ENCODE results near the gene NFIB.

NFIB gene

DNA sequence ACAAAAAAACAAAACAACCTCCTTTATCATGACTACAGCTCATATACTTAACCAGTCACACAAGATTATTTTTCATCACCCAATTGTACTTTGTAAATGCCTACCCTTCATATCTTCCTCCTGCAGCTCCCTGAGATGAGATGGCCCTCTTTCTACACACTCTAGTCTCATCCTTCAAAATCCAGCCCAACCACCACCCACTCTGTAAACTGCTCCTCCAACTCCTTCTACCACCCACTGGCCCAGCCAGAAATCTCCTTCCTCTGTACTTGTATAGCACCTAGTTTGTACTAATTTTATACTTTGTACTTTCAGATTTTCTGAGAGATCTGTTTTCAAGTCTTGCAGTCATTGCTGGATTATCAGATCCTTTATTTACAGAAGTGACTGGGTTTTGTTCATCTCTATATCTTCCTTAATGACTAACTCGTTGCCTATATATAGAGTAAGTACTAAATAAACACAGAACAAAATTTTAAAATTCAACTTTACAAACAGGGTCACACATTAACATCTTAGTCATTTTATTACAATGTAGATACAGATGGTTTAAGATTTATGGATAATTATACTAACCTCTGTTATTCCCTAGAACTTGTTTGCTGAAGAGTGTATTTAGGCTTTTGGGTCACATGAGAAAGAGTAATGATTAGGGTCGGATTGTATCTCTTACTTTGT lies 155.7 kb downstream of the NFIB start:
- no peak for DNase-seq (ENCODE audit: low read depth)
- TF ChIP-seq, protein P1, sequence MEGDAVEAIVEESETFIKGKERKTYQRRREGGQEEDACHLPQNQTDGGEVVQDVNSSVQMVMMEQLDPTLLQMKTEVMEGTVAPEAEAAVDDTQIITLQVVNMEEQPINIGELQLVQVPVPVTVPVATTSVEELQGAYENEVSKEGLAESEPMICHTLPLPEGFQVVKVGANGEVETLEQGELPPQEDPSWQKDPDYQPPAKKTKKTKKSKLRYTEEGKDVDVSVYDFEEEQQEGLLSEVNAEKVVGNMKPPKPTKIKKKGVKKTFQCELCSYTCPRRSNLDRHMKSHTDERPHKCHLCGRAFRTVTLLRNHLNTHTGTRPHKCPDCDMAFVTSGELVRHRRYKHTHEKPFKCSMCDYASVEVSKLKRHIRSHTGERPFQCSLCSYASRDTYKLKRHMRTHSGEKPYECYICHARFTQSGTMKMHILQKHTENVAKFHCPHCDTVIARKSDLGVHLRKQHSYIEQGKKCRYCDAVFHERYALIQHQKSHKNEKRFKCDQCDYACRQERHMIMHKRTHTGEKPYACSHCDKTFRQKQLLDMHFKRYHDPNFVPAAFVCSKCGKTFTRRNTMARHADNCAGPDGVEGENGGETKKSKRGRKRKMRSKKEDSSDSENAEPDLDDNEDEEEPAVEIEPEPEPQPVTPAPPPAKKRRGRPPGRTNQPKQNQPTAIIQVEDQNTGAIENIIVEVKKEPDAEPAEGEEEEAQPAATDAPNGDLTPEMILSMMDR (conservative IDR thresholded peaks at IDR 0.05; ENCODE audit: low read length): no peak
- H3K4me3 ChIP-seq (ENCODE audit: low read length): no peak overlapping the region

DNA sequence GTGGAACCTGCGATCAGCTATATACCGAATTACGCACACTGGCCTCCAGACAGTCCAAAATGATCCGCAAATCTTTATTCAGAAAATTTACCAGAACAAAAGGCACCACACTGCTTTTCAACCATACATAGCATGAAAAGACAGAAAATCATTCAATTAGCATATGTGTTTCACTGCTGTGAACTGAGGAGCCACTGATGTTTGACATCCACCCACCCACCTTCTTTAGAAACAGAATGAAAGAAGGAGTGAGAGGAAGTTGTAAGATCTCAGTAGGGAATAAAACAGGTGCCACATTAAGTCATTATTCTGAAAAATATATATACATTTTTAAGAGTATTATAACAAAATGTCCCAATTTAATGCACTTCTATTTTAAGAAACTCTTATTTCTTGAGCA lies 156.8 kb downstream of the NFIB start:
- H3K4me3 ChIP-seq (ENCODE audit: low read length): no peak overlapping the region
- no peak for DNase-seq (ENCODE audit: low read depth)
- TF ChIP-seq, protein P1 (conservative IDR thresholded peaks at IDR 0.05; ENCODE audit: low read length): no peak

DNA sequence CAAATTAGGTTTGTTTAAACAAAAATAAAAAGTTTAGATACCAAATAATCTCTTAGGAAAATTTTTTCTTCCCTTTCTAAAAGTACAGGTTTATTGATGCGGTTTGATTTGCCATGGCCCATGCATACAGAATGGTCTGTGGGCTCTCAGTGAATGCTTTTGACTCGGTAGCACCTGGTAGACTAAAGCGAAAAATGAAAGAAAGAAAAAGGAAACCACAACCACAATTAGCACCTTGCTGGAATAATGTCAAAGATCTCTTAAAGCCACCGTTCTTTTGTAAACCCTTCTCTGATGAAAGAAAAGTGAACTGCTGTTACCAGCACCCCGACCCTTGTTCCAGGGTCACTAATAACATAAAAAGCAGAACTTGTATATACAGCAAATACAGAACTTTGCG lies 157.9 kb downstream of the NFIB start:
- H3K4me3 ChIP-seq (ENCODE audit: low read length): no peak overlapping the region
- DNase-seq (ENCODE audit: low read depth): no peak
- TF ChIP-seq, protein P1 (conservative IDR thresholded peaks at IDR 0.05; ENCODE audit: low read length): no peak

DNA sequence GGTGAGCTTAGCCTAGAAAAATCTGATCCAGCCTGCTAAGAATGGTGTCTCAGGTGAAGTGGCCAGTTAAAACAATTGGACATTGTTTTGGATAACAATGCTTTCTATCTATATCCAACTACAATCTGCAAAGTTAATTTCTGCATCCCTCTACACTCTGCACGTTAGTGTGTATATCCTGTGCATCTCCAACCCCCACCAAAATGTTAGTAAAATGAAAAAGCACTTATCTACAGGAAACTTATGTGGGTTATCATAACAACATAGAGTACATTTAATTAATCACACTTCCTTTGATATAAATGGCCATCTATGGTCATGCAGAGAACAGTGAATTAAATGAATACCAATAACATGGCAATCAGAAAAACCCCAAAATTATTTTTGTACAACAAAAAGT lies 158.7 kb downstream of the NFIB start:
- DNase-seq (ENCODE audit: low read depth): no peak
- no peak overlapping the region for H3K4me3 ChIP-seq (ENCODE audit: low read length)
- TF ChIP-seq, protein P1 (conservative IDR thresholded peaks at IDR 0.05; ENCODE audit: low read length): no peak

DNA sequence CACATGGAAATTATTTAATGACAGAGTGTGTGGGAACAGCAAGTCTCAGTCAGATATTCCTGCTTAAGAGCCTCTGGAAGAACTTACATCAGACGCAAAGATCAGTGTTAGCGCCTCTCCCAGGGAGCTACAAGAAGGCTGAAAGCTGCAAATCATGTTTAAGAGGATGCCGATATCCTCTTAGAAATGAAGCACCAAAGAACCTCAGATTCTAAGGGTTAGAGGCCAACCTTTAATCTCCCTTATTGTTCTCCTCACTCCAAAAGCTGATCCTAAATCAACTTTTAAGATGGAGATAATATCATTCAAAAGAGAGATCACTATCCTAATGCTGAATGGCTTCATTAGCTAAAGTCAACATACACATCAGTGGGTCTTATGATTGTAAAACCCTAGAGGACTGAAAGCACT lies 160.6 kb downstream of the NFIB start:
- TF ChIP-seq, protein P1 (conservative IDR thresholded peaks at IDR 0.05; ENCODE audit: low read length): no peak
- peak; percentile 12 for DNase-seq (ENCODE audit: low read depth)
- no peak overlapping the region for H3K4me3 ChIP-seq (ENCODE audit: low read length)

DNA sequence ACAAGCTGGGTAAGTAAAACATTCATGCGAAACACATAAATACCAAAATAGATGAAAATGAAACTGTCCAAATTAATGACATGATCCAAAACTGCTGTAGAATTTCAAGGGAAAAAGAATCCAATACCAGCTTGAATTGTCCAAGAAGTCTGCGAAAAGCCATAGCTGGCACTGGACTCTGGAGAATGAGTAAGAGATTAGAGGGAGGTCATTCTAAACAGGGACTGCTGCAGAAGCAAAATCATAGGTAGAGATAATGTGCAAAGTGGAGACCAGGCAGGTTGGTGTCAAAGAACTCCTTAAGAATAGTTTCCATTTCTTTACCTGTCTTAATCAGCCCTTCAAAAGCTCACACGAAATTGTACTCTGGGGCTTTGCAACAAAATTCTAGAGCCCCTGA lies 162.5 kb downstream of the NFIB start:
- DNase-seq (ENCODE audit: low read depth): no peak
- TF ChIP-seq, protein P1 (conservative IDR thresholded peaks at IDR 0.05; ENCODE audit: low read length): no peak
- no peak overlapping the region for H3K4me3 ChIP-seq (ENCODE audit: low read length)

DNA sequence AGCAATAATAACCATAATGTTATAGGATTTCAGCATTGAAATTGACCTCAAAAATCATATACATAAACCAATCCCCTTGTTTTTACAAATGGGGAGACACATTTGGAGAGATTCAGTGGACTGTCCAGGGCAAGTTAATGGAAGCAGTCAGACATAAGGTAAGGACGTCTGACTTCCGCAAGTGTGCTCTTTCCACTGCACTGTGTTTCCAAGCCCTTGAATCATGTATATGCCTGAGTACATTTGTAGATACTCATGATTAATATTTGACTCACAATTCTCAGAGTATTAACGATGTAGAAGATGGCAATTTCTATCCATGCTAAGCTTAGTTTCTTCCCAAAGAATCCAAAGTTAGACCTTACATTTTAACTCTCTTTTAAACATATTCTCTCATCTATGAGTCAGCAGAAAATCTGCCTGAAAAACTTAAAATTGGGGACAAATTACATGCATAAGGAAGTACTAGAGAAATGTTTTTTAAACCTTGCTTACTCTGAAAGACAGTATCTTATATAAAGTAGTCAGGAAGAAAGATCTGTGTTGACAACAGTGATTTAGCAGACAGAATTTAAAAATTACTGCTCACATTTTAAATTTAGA lies 165.3 kb downstream of the NFIB start:
- TF ChIP-seq, protein P1 (conservative IDR thresholded peaks at IDR 0.05; ENCODE audit: low read length): no peak
- H3K4me3 ChIP-seq (ENCODE audit: low read length): no peak overlapping the region
- no peak for DNase-seq (ENCODE audit: low read depth)
